Activated CD8-positive, alpha-beta memory T cell treated with anti-CD3 and anti-CD28 coated beads, Interleukin-2, amount 50 U/mL, for 24 hours (primary cell): ENCODE results near the gene NDRG3.
A peak's percentile ranks its signal among the peaks of the same experiment; 100 is the strongest.
"Not testable (repeated sequence)": the region's sequence is repeated elsewhere in the genome, so short reads cannot be mapped to it uniquely, and the experiment has no call there.

Source experiments
- DNase-seq: peaks from one replicate; pipeline ENCODE4 v3.0.0-alpha.2; 2020; ENCODE audit errors: extremely low read depth

NDRG3 gene

GRCh38 chr20:36644706-36645095 lies 101.2 kb downstream of the NDRG3 start:
- DNase-seq, result peak; percentile 29

- peak; percentile 39 for DNase-seq
Observed at GRCh38 chr20:36644032-36644705, 101.7 kb downstream of the NDRG3 start.

- no peak for DNase-seq
Observed at GRCh38 chr20:36642136-36642535, 103.8 kb downstream of the NDRG3 start.

- no peak for DNase-seq
Observed at GRCh38 chr20:36641506-36641843, 104.4 kb downstream of the NDRG3 start.

GRCh38 chr20:36638876-36639400 lies 107.0 kb downstream of the NDRG3 start:
- not testable (repeated sequence) for DNase-seq

- no peak for DNase-seq
Observed at GRCh38 chr20:36634342-36634741, 111.5 kb downstream of the NDRG3 start.

- no peak for DNase-seq
Observed at GRCh38 chr20:36633285-36633772, 112.6 kb downstream of the NDRG3 start.

- DNase-seq, result no peak
Observed at GRCh38 chr20:36632487-36633284, 113.2 kb downstream of the NDRG3 start.

GRCh38 chr20:36632147-36632486 lies 113.8 kb downstream of the NDRG3 start:
- DNase-seq, result no peak

GRCh38 chr20:36631646-36632045 lies 114.2 kb downstream of the NDRG3 start:
- no peak for DNase-seq

GRCh38 chr20:36629719-36630681 lies 115.9 kb downstream of the NDRG3 start:
- no peak for DNase-seq

GRCh38 chr20:36628076-36628475 lies 117.8 kb downstream of the NDRG3 start:
- no peak for DNase-seq

- DNase-seq, result no peak
Observed at GRCh38 chr20:36624944-36625324, 121.0 kb downstream of the NDRG3 start.

GRCh38 chr20:36624068-36624943 lies 121.6 kb downstream of the NDRG3 start:
- no peak for DNase-seq

GRCh38 chr20:36623444-36623843 lies 122.4 kb downstream of the NDRG3 start:
- DNase-seq, result no peak

- no peak for DNase-seq
Observed at GRCh38 chr20:36620917-36621316, 125.0 kb downstream of the NDRG3 start.

GRCh38 chr20:36614781-36615557 lies 130.9 kb downstream of the NDRG3 start:
- DNase-seq, result no peak

- no peak for DNase-seq
Observed at GRCh38 chr20:36613974-36614373, 131.9 kb downstream of the NDRG3 start.

- no peak for DNase-seq
Observed at GRCh38 chr20:36611625-36612024, 134.3 kb downstream of the NDRG3 start.

GRCh38 chr20:36608388-36608728 lies 137.5 kb downstream of the NDRG3 start:
- DNase-seq, result not testable (repeated sequence)
